GM21447 (cell line): ENCODE measurements around the gene MYB.
"Not testable (repeated sequence)": the region's sequence is repeated elsewhere in the genome, so short reads cannot be mapped to it uniquely, and the experiment has no call there.

Source experiments
- ATAC-seq: cut with Tn5 transposase; IDR thresholded peaks from one replicate; pipeline ENCODE4 v1.9.1; 2021; ENCODE audit not compliant: unreplicated experiment

The MYB gene

DNA sequence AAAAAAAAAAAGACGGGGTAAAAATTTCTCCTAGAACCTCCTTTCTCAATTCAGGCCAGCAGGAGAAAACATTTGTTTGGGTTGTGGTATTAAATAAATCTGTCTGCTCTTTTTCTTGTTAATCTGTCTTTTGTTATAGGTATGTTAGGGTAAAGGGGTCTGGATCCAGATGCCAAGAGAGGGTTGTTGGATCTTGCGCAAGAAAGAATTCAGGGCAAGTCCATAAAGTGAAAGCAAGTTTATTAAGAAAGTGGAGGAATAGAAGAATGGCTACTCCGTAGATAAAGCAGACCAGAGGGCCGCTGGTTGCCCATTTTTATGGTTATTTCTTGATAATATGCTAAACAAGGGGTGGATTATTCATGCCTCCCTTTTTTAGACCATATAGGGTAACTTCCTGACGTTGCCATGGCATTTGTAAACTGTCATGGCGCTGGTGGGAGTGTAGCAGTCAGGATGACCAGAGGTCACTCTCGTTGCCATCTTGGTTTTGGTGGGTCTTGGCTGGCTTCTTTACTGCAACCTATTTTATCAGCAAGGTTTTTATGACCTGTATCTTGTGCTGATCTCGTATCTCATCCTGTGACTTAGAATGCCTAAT, 65.4 kb downstream of the MYB start:
- ATAC-seq = not testable (repeated sequence)

GRCh38 chr6:135250234-135250633, 69.1 kb downstream of the MYB start:
- ATAC-seq = no peak

DNA sequence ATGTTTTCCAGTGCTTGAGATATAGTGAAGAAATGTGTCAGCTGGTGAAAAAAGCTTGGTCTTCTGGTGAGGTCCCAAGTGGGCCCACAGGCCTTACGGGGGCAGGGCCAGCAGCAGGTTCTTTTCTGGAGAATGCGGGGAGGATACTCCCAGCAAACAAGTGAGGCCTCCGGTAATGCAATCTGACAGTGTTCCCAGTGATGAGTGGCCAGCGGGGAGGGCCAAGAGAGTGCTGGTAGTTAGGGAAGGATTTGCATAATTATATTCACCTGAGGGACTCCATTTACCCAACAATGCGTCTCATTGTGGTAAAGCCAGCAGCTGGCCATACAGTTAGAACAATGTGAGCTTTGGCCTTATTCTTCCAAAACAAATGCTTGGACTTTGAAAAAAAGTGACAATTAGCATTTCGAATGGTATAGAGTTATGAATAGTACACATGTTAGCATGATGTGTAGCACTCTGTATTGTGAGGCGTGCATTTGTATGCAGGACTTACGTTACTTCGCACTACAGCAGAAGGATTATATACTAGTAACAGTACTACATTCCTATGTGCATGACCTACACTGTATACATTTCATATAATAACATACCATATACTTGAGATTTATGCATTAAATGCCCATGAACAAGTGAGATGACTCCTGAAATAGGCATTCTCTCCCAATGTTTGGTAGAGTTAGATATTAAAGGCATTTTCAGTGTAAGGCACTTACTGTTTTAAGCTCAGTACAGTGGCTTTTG, 69.8 kb downstream of the MYB start:
- no peak for ATAC-seq

DNA sequence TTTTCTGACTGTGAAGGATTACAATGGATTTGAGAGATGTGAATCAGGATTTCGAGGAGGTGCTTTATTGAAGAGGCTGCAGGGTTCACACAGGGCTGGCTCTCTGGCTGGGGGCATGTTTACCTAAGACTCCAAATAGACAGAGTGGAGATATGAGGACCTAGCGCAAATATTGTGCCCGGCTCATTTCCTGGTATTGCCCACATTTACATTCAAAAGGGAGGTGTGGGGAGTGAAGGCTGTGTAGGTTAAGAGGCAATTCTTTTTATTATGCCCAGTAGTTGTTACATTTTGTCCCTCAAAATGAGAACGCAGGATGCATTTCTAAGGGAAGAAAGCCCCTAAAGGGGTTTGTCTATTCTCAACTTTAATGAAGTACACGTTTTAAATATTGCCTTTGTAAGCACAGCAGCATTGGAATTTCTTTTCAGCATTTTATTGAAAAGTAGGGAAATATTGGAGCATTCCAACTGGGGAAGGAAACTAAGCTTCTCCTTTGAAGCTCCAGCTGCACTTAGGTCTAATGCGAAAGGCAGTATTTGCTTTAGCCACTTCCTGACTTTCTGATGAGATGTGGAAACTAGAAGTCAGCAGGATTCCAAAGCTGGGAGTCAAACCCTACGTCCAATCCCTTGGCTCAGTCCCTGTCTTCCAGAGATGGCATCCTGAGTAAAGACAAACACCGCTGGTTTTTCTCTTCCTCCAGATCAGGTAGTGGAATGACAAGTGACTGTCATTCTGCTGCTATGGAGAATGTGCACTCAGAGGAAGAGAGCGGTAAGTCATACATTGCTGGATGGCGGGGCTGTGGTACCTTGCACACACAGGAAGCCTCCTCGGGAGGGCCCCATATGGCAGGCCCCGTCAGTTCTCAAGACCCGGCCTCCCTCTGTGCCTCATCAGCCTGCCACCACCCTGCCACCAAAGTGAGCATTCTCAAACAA, 70.7 kb downstream of the MYB start:
- ATAC-seq = no peak

DNA sequence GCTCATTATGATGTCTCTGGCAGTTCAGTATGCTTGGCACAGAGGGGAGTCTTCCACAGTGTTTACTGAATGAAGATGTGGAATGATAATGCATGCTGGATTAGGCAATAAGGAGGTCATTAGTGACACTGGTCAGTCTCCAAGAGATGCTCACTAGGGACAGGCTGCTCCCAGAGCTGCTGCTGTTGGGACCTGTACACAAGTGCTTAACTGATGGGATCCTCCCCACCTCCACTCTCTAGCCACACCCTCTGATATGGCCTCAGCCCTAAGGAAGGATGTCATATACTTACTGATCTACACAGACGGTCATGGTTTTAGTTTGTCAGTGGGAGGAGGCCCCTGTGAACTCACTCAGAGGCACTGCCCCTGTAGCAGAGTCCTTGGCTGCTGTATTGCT, 73.4 kb downstream of the MYB start:
- ATAC-seq = no peak

- no peak for ATAC-seq
Observed at GRCh38 chr6:135256866-135257265, 75.8 kb downstream of the MYB start.

GRCh38 chr6:135257631-135258405, 76.7 kb downstream of the MYB start:
- no peak for ATAC-seq

- no peak for ATAC-seq
Observed at GRCh38 chr6:135258970-135259369, 77.9 kb downstream of the MYB start.

GRCh38 chr6:135260612-135261011, 79.5 kb downstream of the MYB start:
- no peak for ATAC-seq

DNA sequence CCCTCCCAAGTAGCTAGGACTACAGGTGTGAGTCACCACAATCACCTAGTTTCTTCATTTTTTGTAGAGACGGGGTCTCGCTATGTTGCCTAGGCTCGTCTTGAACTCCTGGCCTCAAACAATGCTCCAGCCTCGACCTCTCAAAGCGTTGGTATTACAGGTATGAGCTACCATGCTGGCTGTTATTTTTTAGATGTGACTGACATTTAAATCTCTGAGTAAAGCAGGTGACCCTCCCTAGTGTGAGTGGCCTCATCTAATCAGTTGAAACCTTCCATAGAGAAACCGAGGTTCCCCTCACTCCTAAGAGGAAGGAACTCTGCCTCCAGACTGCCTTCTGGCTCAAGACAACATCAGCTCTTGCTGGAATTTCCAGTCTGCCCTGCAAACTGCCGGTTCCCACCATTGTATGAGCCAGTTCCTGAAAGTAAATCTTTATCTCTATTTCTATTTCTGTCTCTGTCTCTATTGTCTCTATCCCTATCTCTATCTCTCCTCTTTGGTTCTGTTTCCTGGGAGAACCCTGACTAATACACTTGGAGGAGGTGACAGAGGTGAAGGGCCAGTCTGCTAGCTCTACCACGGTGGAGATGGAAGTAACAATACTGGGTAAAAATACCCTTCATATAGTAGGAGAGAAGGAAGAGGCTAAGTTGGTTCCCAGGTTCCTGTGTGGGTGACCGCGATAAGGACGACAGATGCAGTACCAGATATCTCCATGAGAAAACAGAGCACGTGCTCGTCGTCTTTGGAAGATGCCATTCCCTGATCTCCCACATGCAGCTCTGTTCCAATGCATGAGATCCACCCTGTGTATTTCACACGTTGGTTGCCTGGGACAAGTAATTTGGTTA, 81.0 kb downstream of the MYB start:
- ATAC-seq = no peak

- ATAC-seq = no peak
Observed at GRCh38 chr6:135265278-135265677, 84.2 kb downstream of the MYB start.

GRCh38 chr6:135266675-135267074, 85.6 kb downstream of the MYB start:
- no peak for ATAC-seq

DNA sequence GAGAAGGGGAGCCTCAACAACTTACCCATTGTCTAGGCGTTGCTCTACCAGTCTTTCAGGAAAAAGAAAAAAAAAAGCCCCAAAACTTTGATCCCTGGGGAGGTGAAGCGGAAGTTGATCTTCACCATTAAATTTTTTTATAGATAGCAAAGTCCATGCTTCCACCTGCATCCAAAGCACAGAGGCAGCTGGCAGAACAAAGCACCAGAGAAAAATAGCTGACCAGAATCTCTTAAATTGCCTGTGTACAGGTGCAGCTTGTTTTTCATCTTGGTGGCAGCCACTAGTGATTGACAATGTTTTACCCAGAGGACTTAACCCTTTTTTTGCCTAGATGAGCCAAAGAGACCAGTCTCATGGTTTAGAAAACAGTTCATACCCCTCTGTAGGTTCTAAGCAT, 86.0 kb downstream of the MYB start:
- no peak for ATAC-seq

- no peak for ATAC-seq
Observed at GRCh38 chr6:135268263-135268662, 87.2 kb downstream of the MYB start.

GRCh38 chr6:135268740-135269139, 87.6 kb downstream of the MYB start:
- ATAC-seq = no peak
